GM19023 (cell line): ENCODE results near the gene TPST2.

Experiments
- ATAC-seq: cut with Tn5 transposase; IDR thresholded peaks from one replicate; pipeline ENCODE4 v1.9.1; 2021; ENCODE audit warnings: mild to moderate bottlenecking, moderate library complexity; ENCODE audit not compliant: unreplicated experiment

The TPST2 gene

DNA sequence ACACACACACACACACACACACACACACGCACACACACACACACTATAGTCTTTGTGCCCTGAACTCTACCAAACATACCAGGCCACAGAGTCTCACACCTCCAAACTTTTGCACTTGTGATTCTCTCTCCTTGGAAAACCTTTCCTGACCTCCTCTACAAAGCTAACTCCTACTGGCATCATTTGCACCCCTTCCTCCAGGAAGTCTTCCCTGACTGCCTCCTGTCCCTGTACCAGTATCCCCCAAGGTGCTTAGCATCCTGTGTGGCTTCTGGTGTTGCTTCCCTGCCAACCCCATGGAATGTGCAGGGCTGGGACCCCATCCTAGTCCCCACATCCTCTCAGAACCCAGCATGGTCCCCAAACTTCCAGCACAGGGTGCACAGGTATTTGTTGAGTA lies 8.9 kb downstream of the TPST2 start:
- no peak for ATAC-seq

DNA sequence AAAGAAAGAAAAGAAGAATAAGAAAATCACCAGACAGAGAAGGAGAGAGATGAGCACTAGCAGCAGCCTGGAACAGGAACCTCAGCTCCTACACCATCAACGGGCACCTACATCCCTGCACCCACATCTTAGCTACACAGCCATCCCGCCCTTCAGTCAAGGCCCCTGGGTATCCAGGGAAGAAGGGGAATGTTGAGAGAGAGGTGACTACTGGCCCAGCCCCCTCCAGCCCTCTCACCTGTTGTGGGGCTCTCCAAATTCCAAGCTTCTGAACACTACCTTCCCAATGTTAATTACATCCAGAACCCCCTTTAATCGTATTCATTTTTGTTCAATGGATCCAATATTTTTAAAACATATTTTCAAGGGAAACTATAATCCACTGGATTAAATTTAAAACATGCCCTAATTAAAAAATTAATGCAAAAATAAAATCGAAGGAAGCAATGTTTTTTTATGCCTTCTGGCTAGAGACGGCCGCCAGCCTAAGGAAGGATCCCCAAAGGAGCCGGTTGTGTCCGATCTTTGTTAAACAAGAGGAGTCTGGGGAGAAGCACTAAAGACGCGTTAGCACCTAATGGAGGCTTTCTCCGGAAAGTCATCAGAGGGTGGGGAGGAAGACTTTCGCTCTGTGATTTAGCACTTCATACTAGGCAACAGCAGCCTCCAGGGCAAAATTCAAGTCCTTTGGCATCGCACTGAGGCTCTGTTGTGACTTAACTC lies 9.5 kb downstream of the TPST2 start:
- no peak for ATAC-seq

GRCh38 chr22:26579331-26579886 lies 10.5 kb downstream of the TPST2 start:
- ATAC-seq = peak; percentile 73

DNA sequence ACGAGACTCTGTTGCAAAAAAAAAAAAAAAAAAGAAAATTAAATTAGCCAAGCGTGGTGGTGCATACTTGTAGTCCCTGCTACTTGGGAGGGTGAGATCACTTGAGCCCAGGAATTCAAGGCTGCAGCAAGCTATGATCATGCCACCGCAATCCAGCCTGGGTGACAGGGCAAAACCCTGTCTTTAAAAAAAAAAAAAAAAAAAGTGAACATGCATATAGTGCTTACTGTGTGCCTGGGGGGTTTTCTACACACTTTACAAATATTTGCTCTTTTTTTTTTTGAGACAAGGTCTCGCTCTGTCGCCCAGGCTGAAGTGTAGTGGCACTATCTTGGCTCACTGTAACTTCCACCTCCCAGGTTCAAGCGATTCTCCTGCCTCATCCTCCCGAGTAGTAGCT lies 12.9 kb downstream of the TPST2 start:
- no peak for ATAC-seq

DNA sequence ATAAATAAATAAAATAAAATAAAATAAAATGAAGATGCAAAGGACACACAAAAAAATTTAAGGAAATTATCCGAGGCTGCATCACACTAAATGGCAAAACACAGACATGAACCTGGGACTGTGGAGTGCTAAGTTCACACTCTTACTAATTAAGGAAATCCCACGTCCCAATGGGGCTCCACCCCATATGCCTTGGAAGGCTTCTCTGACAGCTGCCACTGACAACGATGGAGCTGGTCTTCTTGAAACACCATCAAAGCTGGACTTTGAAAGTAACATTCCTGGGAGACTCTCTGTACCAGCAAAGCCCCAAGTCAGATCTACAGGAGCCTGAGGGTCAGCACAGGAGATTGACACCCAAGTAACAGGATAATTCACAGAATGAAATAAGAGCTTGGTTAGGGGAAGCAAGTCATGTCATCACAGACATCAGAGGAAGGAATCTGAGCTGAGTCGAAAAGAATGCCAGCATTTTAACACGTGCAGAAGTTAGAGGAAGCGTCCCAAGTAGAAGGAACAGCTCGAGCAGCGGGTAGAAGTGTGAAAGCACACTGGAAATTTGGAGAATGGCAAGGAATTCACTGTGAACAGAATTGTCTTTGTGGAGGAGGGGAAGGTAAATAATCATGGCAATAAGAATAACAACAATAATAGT lies 13.8 kb downstream of the TPST2 start:
- ATAC-seq = no peak

DNA sequence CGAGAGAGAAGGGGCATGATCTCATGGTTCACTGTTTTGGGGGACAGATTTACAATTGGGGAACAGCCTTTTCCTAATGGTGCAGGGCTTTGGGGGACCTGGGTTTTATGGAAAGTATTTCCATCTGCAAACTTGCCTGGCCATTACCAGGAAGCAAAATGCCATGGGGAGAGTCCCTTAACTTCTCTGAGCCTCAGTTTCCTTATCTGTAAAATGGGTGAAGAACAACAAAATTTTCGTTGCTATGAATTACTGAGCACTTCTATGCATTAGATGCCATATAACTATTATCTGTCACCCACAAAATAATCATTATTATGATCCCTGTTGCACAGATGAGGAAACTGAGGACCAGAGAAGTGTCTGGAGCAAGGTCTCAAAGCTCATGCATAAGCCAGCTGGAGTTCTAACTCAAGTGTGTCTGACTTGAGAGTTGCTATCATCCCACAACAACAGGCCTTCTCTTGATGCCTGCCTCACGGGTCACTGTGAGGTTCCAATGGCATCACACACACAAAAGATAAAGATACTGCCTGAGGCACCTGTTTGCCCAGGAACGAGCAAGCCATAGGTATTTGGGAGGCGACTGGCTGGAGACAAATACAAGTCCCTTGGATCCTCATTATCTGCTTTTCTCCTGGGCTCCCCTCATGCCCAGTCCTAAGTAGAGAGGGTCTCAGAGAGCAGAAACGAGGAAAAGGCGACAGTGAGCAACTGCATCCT lies 15.8 kb downstream of the TPST2 start:
- no peak for ATAC-seq

- ATAC-seq = no peak
Measured at GRCh38 chr22:26573026-26573662, 16.8 kb downstream of the TPST2 start.

GRCh38 chr22:26570864-26571525 lies 18.9 kb downstream of the TPST2 start:
- no peak for ATAC-seq

GRCh38 chr22:26570115-26570514 lies 19.8 kb downstream of the TPST2 start:
- ATAC-seq = no peak

- no peak for ATAC-seq
Measured at GRCh38 chr22:26568207-26568706, 21.7 kb downstream of the TPST2 start.

DNA sequence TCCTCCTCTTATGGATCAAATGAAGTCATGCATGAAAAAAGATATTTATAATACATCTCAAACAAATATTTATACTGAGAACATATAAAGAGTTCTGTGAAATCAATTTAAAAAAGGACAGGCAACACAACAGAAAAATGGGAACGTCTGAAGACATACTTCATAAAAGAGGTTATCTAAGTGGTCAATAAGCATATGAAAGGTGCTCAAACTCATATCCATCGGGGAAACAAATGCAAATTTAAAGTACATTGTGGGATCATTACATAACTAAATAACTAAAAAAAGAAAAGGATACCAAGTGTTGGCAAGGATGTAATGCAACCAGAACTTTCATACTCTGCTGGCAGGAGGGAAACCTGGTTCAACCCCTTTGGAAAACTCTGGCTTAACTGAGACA lies 22.3 kb downstream of the TPST2 start:
- no peak for ATAC-seq

DNA sequence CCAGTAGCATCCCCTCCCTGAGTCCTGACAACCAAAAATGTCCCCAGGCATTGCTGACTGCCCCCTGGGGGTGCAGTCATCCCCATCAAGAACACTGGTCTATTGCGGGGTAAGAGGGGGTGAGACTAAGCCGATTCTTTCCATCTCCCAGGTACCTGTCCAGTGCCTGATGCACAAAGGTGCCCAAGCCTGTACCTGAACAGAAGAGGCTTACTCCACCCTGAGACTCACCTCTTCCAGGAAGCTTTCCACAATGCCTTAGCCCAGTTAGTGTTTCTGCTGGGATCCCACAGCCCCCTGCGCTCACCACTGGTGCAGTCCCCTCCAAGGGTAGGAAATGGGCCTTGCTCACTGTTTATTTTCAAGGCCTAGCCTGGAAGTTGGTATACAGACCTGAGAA lies 22.9 kb downstream of the TPST2 start:
- no peak for ATAC-seq

- no peak for ATAC-seq
Measured at GRCh38 chr22:26565889-26566288, 24.0 kb downstream of the TPST2 start.

DNA sequence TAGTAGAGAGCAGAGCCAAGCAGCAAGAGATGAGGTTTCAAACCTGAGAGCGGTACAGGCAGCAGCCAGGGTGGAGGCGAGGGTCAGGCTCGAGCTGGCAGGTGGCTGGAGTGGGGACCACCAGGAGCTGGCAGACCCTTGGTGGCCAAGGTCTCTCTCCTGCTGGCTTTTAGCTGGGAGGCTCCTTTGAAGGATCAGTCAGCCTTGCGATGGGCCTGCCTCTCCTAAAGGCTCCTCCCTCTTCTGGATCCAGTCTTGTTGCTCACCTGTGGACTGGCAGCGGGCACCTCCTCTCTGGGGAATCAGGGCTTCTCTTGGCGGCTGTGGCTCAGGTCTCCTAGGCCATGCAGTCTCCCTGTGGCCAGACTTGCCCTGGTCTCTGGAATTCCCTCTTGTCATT lies 24.8 kb downstream of the TPST2 start:
- ATAC-seq = no peak

GRCh38 chr22:26564672-26565071 lies 25.3 kb downstream of the TPST2 start:
- ATAC-seq = no peak

- no peak for ATAC-seq
Measured at GRCh38 chr22:26564181-26564580, 25.8 kb downstream of the TPST2 start.

GRCh38 chr22:26563022-26563421 lies 26.9 kb downstream of the TPST2 start:
- no peak for ATAC-seq

GRCh38 chr22:26561756-26562417 lies 28.0 kb downstream of the TPST2 start:
- no peak for ATAC-seq

DNA sequence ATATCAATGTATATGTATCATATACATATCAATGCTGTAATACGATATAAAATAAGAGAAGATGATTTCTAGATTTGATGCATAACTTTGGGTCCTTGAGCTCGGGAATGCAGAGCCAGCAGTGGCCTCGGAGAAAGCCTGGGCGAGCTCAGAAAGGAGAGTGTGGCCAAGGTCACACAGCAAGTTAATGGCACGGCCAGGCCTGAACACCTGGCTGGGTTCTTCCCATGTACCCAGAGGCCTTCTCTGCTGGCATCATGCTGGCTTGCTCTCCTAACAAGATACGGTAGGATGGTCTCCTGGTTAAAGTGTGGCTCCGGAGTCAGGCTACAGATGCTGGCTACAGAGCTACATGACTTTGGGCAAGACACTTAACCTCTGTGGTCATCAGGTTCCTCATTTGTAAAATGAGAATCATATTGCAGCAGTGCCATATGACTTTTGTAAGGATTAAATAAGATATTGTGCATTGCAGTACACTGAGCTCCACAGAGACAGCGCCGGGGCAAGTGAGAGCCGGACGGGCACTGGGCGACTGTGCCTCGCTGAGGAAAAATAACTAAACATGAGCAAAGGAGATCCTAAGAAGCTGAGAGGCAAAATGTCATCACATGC lies 29.9 kb downstream of the TPST2 start:
- no peak for ATAC-seq
